Measurements from ENCODE around the gene QKI. TPM values are rescaled to one million over a fixed set of nuclear protein-coding genes. Genes with fewer than 3 reads are reported as not detected.
"Not testable (repeated sequence)": the region's sequence is repeated elsewhere in the genome, so short reads cannot be mapped to it uniquely, and the experiment has no call there.

The QKI gene
- total RNA-seq, 1 donor from 2014 or later = 204 TPM

GRCh38 chr6:163383912-163384311 lies 30.6 kb upstream of the QKI start:
- no peaks in the 10 kb centered on the region for H3K27me3 ChIP-seq (ENCODE audit: insufficient read depth, low read length)
- Mint-ChIP-seq H3K4me1 (ENCODE audit: low read depth, unreplicated experiment) (peaks cover 7% of the 10 kb centered on the region), H3K36me3 (ENCODE audit: low read depth, unreplicated experiment) (no peaks in the 10 kb centered on the region), H3K4me3 (ENCODE audit: unreplicated experiment) (no peak overlapping the region), H3K27me3 (ENCODE audit: low read depth, unreplicated experiment) (no peaks in the 10 kb centered on the region), H3K9me3 (ENCODE audit: unreplicated experiment) (no peaks in the 10 kb centered on the region), H3K27ac (ENCODE audit: unreplicated experiment) (no peak overlapping the region)
- no peak overlapping the region for H3K4me2 ChIP-seq (ENCODE audit: low read length)
- H3K4me1 ChIP-seq (ENCODE audit: insufficient read depth, low read length) = no peaks in the 10 kb centered on the region
- H4K20me1 ChIP-seq (ENCODE audit: insufficient read depth, low read length) = no peaks in the 10 kb centered on the region
- H3K9ac ChIP-seq (ENCODE audit: low read length) = no peak overlapping the region
- H3K4me3 ChIP-seq (ENCODE audit: insufficient read depth, low read depth, low read length) = no peak overlapping the region
- no peak overlapping the region for H3K27ac ChIP-seq (ENCODE audit: low read depth, low read length)
- H3K36me3 ChIP-seq (ENCODE audit: insufficient read depth, low read length) = no peaks in the 10 kb centered on the region
- H3K9me3 ChIP-seq (ENCODE audit: insufficient read depth, low read depth, low read length) = peaks cover 3% of the 10 kb centered on the region
- TF ChIP-seq EZH2 (IDR thresholded peaks at IDR 0.05; ENCODE audit: insufficient read depth, low read length) = no peak
- TF ChIP-seq CTCF (IDR thresholded peaks at IDR 0.05; ENCODE audit: insufficient read depth, low read depth, low read length) = no peak
- DNase-seq (ENCODE audit: low read depth) = peak; percentile 45
- no peak overlapping the region for H2AFZ ChIP-seq (ENCODE audit: low read depth, low read length)
- no peak for FAIRE-seq
- H3K79me2 ChIP-seq (ENCODE audit: insufficient read depth, low read length) = no peaks in the 10 kb centered on the region

DNA sequence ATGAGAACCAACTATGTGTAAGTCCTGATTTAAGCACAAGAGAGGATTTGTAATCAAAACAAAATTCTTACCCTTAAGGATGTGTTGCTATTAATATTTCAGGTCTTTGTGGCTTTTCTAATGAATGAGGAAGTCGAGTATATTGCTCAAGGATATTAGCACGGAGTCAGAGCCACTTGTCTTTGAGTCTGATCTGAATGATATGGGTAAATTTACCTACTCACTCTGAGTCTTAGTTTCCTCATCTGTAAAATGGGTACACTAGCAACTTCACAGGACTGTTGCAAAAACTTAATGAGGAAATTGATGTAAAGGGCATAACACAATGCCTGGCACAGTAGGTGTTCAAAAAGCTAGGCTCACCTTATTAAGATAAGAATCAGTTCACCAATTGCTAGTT lies 30.0 kb upstream of the QKI start:
- H3K4me3 Mint-ChIP-seq (ENCODE audit: unreplicated experiment) = no peak overlapping the region
- H3K27ac Mint-ChIP-seq (ENCODE audit: unreplicated experiment) = no peak overlapping the region
- no peaks in the 10 kb centered on the region for H3K27me3 Mint-ChIP-seq (ENCODE audit: low read depth, unreplicated experiment)
- H3K9me3 Mint-ChIP-seq (ENCODE audit: unreplicated experiment) = no peaks in the 10 kb centered on the region
- no peak for TF ChIP-seq CTCF (IDR thresholded peaks at IDR 0.05; ENCODE audit: insufficient read depth, low read depth, low read length)
- no peak for TF ChIP-seq EZH2 (IDR thresholded peaks at IDR 0.05; ENCODE audit: insufficient read depth, low read length)
- H3K4me3 ChIP-seq (ENCODE audit: insufficient read depth, low read depth, low read length) = no peak overlapping the region
- H4K20me1 ChIP-seq (ENCODE audit: insufficient read depth, low read length) = no peaks in the 10 kb centered on the region
- no peaks in the 10 kb centered on the region for H3K36me3 Mint-ChIP-seq (ENCODE audit: low read depth, unreplicated experiment)
- DNase-seq (ENCODE audit: low read depth) (no peak), FAIRE-seq (no peak)
- H3K79me2 ChIP-seq (ENCODE audit: insufficient read depth, low read length) = no peaks in the 10 kb centered on the region
- no peak overlapping the region for H3K9ac ChIP-seq (ENCODE audit: low read length)
- no peaks in the 10 kb centered on the region for H3K27me3 ChIP-seq (ENCODE audit: insufficient read depth, low read length)
- H3K9me3 ChIP-seq (ENCODE audit: insufficient read depth, low read depth, low read length) = peaks cover 3% of the 10 kb centered on the region
- no peak overlapping the region for H3K4me2 ChIP-seq (ENCODE audit: low read length)
- H3K4me1 Mint-ChIP-seq (ENCODE audit: low read depth, unreplicated experiment) = peaks cover 7% of the 10 kb centered on the region
- H2AFZ ChIP-seq (ENCODE audit: low read depth, low read length) = no peak overlapping the region
- no peak overlapping the region for H3K27ac ChIP-seq (ENCODE audit: low read depth, low read length)
- no peaks in the 10 kb centered on the region for H3K36me3 ChIP-seq (ENCODE audit: insufficient read depth, low read length)
- no peaks in the 10 kb centered on the region for H3K4me1 ChIP-seq (ENCODE audit: insufficient read depth, low read length)

DNA sequence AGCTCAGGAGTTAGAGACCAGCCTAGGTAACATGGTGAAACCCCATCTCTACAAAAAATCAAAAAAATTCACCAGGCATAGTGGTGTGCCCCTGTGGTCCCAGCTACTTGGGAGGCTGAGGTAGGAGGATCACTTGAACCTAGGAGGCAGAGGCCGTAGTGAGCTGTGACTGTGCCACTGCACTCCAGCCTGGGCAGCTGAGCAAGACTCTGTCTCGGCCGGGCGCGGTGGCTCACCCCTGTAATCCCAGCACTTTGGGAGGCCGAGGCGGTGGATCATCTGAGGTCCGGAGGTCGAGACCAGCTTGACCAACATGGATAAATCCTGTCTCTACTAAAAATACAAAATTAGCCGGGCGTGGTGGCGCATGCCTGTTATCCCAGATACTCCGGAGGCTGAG lies 29.0 kb upstream of the QKI start:
- H3K4me3 ChIP-seq (ENCODE audit: insufficient read depth, low read depth, low read length); H4K20me1 ChIP-seq (ENCODE audit: insufficient read depth, low read length); H3K36me3 ChIP-seq (ENCODE audit: insufficient read depth, low read length); H3K27me3 Mint-ChIP-seq (ENCODE audit: low read depth, unreplicated experiment); H3K36me3 Mint-ChIP-seq (ENCODE audit: low read depth, unreplicated experiment); H3K27ac ChIP-seq (ENCODE audit: low read depth, low read length); H2AFZ ChIP-seq (ENCODE audit: low read depth, low read length); H3K27ac Mint-ChIP-seq (ENCODE audit: unreplicated experiment); DNase-seq (ENCODE audit: low read depth); H3K9ac ChIP-seq (ENCODE audit: low read length); H3K4me1 ChIP-seq (ENCODE audit: insufficient read depth, low read length); H3K79me2 ChIP-seq (ENCODE audit: insufficient read depth, low read length); H3K9me3 Mint-ChIP-seq (ENCODE audit: unreplicated experiment); H3K27me3 ChIP-seq (ENCODE audit: insufficient read depth, low read length); H3K4me1 Mint-ChIP-seq (ENCODE audit: low read depth, unreplicated experiment); H3K4me3 Mint-ChIP-seq (ENCODE audit: unreplicated experiment); H3K9me3 ChIP-seq (ENCODE audit: insufficient read depth, low read depth, low read length); H3K4me2 ChIP-seq (ENCODE audit: low read length); FAIRE-seq: not testable (repeated sequence)
